WTC11 (cell line): Measurements from ENCODE around the gene NT5C1A.

Experiments
- ATF6 ChIP-seq: sonication (generic); formaldehyde crosslinking; IDR thresholded peaks from 2 replicates; pipeline ENCODE4 v1.8.1; 2023; ENCODE audit warnings: mild to moderate bottlenecking, missing genetic modification reagents
- CTCF ChIP-seq: fragments of 200-600 bp; IDR thresholded peaks from 2 replicates; pipeline ENCODE4 v1.8.0; 2022; ENCODE audit warnings: antibody characterized with exemption

DNA sequence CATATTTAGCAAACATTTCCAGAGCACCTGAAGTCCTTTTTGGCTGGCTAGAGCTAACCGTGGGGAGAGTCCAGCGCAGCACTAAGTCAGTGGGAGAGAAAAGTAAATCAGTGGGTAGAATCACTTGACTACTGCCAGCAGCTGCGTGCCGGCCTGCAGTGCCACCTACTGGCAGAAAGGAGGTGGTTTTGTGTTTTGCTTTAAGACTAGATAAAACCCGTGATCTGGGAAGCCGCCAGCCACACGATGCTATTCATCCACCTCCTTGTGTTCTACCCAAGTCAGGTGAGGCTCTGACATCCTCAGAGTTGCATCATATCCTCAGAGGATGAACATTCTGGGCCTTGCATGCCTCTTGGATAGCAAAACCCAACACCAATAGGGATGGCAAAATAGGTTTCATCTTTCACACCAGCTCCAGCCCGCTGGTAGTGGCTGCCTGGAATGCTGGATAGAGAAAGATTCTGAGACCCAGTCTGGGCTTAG is 18.3 kb downstream of the NT5C1A start:
- TF ChIP-seq CTCF (peak; percentile 67), ATF6 (no peak)
